Hepatocyte (in vitro differentiated cells): ENCODE measurements around the gene GTPBP2.

Experiments
- CTCF ChIP-seq: fragments of 200-600 bp; sonication (generic); IDR thresholded peaks from 2 replicates; pipeline ENCODE4 v1.5.1; 2016; ENCODE audit warnings: antibody characterized with exemption, mild to moderate bottlenecking; ENCODE audit not compliant: poor library complexity
- EZH2phosphoT487 ChIP-seq: fragments of 200-600 bp; sonication (generic); IDR thresholded peaks from one replicate; pipeline ENCODE4 v1.6.1; 2018; ENCODE audit warnings: antibody characterized with exemption, mild to moderate bottlenecking, low read depth, moderate library complexity; ENCODE audit not compliant: unreplicated experiment, severe bottlenecking

- no peak for TF ChIP-seq CTCF
- no peak for TF ChIP-seq EZH2phosphoT487
Observed at GRCh38 chr6:43677759-43678158, 48.7 kb upstream of the GTPBP2 start.
